H1 (cell line): ENCODE measurements around the gene CDC27. TPM values are rescaled to one million over a fixed set of nuclear protein-coding genes. Genes with fewer than 3 reads are reported as not detected.

Experiments used
- TEAD4 ChIP-seq: IDR thresholded peaks from 2 replicates; pipeline ENCODE4 v1.6.1; 2012; ENCODE audit warnings: low read depth, low read length, inconsistent platforms, mixed read lengths
- polyA plus RNA-seq, 7 experiments: library from polyadenylated mRNA; depleted of rRNA in 3 of 7; stranded (reverse) in 5 of 7; unstranded in 2 of 7; fragments of >200 nt in 5 of 7; fragments of 200-250 nt in 2 of 7; gene quantifications; 1 replicate in 5 of 7; 2 replicates in 1 of 7; 4 replicates in 1 of 7; pipeline versions ENCODE4 v1.2.1 to v1.2.3, GENCODE V29; 2011 to 2013; ENCODE audit warnings: missing spikeins in 2 of 7, mixed read lengths in 2 of 7
- total RNA-seq: library from RNA; stranded (reverse); fragmentation: NEBNext Ultra II Directional; extraction: Animal tissue kit (Norgen Biotek cat#: 25700); gene quantifications from 2 replicates; pipeline ENCODE4 v1.2.1, GENCODE V29; 2021

Gene CDC27
- total and polyA plus RNA-seq, 2 of the 8 experiments (the other 6 are each of a cell fraction or from before 2014, with no cell fraction given), result 41.9 to 87.5 TPM

- no peak for TF ChIP-seq TEAD4
Measured at GRCh38 chr17:47192554-47192953, 3.5 kb upstream of the CDC27 start (continued).
